NCI-H2029 treated with DMSO at 0.1 percent for 48 hours (cell line): ENCODE data around the gene ENPP6.
"Not testable (repeated sequence)": the region's sequence is repeated elsewhere in the genome, so short reads cannot be mapped to it uniquely, and the experiment has no call there.

Source experiments
- DNase-seq: peaks from one replicate; lab custom pipeline; 2025; lab: John Stamatoyannopoulos, UW

The ENPP6 gene

DNA sequence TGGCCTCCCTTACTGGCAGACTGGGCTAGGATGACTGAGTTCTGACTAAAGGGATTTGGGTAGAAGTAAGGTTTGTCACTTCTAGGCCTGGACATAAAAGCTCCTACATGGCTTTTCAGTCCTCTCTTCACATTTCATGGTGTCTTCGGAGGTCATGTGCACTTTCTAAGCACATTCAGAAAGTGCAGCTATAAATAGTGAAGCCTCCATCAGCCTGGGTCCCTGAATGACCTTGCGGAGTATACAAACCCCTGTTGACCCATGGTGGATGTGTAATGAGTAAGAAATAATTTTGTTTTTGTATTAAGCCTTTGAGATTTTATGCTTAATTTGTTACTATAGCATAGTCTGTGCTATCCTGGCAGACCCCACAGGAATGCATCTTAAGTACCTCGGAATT lies 158.6 kb downstream of the ENPP6 start:
- no peak for DNase-seq

GRCh38 chr4:184058026-184058425 lies 159.6 kb downstream of the ENPP6 start:
- no peak for DNase-seq

DNA sequence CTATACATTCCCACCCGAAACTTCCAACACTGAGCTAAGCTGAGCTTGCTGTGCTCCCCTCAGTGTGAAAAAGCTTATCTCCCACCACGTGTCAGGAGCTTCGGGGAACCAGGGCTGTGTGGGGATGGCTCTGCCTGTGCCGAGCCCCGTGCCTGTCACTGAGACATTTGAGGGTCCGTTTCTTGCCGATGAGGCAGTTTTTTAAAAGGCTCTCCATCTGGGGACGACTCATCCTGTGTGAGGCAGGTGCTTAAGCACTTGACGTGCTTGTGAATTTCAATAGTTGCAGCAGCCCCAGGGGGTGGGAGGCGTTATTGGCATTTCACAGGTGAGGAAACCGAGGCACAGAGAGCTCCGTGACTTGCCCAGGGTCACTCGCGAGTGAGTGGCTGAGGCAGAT lies 160.8 kb downstream of the ENPP6 start:
- DNase-seq = no peak

- DNase-seq = no peak
Measured at GRCh38 chr4:184053434-184053833, 164.2 kb downstream of the ENPP6 start.

DNA sequence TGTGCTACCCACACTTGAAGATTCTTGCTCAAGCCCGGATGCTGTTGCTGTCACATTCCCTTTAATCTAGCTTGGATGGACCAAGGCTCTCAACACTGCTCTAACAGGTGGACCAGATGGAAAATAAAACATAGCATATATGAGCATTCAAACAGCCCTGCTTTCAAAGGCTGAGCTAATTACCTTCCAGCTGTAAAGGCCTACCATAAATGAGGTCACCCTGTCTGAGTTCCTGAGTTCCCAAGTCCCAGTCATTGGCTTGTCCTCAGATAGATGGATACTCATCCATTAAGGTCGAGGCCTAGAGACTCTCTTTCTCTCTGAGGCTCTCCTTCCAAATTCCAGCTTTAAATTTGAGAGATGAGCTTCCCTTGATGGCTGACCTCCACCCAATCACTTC lies 165.1 kb downstream of the ENPP6 start:
- DNase-seq = no peak

DNA sequence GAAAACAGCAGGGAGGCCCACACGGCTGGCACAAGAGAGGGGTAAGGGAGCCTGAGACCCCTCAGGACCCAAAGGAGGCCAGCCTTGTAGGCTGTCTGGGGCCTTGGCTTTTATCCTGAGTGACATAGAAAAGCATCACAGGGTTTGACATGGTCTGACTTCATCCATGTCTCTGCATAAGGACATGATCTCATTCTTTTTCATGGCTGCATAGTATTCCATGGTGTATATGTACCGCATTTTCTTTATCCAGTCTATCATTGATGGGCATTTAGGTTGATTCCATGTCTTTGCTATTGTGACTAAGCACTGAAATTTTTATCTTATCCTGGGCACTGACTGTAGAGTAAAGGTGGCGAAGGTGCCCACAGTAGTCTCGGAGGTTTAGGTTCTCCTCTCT lies 166.4 kb downstream of the ENPP6 start:
- DNase-seq = not testable (repeated sequence)

- DNase-seq = no peak
Measured at GRCh38 chr4:184046148-184046547, 171.5 kb downstream of the ENPP6 start.

- no peak for DNase-seq
Measured at GRCh38 chr4:184041156-184041555, 176.5 kb downstream of the ENPP6 start.

- no peak for DNase-seq
Measured at GRCh38 chr4:184039963-184040383, 177.7 kb downstream of the ENPP6 start.
